NT2/D1 (cell line): ENCODE results near the gene CST6.

Experiments used
- SUZ12 ChIP-seq: IDR thresholded peaks from 2 replicates; pipeline ENCODE4 v1.6.1; 2011; ENCODE audit not compliant: insufficient read length, insufficient read depth; ENCODE audit errors: extremely low read depth
- YY1 ChIP-seq: IDR thresholded peaks from 2 replicates; pipeline ENCODE4 v1.6.1; 2011; ENCODE audit not compliant: insufficient read length, insufficient read depth
- ZNF274 ChIP-seq: IDR thresholded peaks from 2 replicates; pipeline ENCODE4 v1.6.1; 2011; ENCODE audit warnings: mild to moderate bottlenecking, low read depth, low read length

- TF ChIP-seq SUZ12 (no peak), ZNF274 (no peak), YY1 (no peak)
Measured at GRCh38 chr11:66037327-66037726, 25.5 kb downstream of the CST6 start.
